HL-60/S4 (cell line): ENCODE results near the gene CTAGE1.
"Not testable (repeated sequence)": the region's sequence is repeated elsewhere in the genome, so short reads cannot be mapped to it uniquely, and the experiment has no call there.

Source experiments
- in situ Hi-C: fragments of 300-500 bp; cut with MboI; formaldehyde crosslinking; loops from 2 replicates; pipeline ENCODE4 v1.14.3; 2022; ENCODE audit warnings: low sequenced_read_pairs

Gene CTAGE1, protein sequence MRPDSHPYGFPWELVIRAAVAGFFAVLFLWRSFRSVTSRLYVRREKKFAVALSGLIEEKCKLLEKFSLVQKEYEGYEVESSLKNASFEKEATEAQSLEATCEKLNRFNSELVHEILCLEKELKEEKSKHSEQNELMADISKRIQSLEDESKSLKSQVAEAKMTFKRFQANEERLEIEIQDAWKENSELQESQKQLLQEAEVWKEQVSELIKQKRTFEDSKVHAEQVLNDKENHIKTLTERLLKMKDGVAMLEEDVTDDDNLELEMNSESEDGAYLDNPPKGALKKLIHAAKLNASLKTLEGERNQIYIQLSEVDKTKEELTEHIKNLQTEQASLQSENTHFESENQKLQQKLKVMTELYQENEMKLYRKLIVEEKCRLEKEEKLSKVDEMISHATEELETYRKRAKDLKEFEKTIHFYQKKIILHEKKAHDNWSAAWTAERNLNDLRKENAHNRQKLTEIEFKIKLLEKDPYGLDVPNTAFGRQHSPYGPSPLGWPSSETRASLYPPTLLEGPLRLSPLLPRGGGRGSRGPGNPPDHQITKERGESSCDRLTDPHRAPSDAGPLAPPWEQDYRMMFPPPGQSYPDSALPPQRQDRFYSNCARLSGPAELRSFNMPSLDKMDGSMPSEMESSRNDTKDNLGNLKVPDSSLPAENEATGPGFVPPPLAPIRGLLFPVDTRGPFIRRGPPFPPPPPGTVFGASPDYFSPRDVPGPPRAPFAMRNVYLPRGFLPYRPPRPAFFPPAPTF

GRCh38 chr18:22417496-22418188 lies at the start of gene CTAGE1:
Gene CTAGE1, minus strand, starts transcription at chr18:22417915. Its CDS starts 104 bp downstream, at chr18:22417811.
- in situ Hi-C loops = no loop called here

GRCh38 chr18:22466608-22467395 lies 49.1 kb upstream of the CTAGE1 start:
- in situ Hi-C loops = no loop called here

GRCh38 chr18:22465859-22466457 lies 48.2 kb upstream of the CTAGE1 start:
- in situ Hi-C loops = no loop called here

- in situ Hi-C loops = no loop called here
Observed at GRCh38 chr18:22463076-22463475, 45.4 kb upstream of the CTAGE1 start.

GRCh38 chr18:22459491-22459890 lies 41.8 kb upstream of the CTAGE1 start:
- in situ Hi-C loops = no loop called here

DNA sequence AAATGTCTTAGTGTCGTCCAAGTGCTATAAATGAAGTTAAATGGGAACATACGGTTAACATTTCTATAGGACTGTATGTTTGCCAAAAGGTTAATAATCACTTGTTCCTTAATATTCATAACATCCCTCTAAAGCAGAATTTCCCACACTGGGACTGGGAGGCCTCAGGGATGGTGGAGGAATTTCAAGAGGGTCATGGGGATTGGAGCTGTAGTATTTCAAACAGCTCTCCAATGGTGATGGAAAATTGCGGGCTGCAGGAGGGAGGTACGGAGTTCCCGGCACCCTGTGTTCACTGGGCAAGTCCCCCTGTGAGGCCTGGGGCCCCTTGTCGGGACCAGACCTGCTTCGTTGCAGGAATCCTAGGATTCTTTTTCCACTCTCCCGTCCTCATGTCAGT lies 39.8 kb upstream of the CTAGE1 start:
- in situ Hi-C loops = no loop called here

DNA sequence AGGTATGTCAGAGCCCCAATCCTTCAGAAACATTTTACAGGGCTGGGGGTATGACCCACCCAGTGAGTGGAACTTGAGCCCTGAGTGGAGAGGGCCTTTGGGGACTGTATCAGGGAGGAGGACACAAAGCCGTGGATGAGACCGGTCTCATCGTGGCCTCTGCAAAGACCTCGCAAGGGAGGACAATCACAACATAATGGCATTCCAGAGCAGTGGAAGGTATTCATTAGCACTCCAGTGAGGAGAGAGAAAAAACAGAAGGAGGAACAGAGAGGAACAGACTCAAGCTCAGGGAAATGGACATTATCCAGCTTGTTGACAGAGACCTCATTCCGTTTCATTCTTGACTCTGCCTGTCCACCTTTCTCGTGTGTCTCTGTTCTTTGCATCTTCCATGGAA lies 38.8 kb upstream of the CTAGE1 start:
- in situ Hi-C loops = no loop called here

- in situ Hi-C loops = no loop called here
Observed at GRCh38 chr18:22456116-22456480, 38.4 kb upstream of the CTAGE1 start.

DNA sequence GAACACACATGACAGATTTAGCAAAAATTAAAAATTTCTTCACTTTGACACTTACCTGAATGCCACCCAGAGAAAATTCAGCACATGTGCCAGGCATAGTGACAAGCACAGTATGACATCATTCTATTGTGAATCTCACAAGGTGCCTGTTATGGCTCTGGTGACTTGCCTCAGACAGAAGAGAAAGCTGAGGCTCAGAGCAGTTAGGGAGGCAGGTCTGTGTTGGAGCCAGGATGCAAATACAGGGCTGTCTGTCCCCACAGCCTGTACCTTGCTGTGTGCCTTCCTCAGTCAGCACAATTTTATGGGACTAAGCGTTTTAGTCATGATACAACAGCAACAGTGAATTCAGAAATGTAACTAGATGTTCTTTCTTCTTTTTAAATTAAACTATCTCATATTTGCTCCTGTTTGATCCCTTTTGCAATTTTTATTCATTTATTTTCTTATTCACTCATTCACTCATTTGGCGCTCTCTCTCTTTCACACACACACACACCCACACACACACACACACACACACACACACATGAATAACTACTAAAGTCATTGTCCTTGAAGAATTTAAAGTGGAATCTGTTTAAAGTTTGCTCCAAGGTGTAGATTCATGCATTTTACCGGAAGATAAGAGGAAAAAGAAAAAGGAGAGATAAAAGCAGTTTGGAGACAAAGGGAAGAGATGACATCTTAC lies 37.9 kb upstream of the CTAGE1 start:
- in situ Hi-C loops = no loop called here

GRCh38 chr18:22453315-22453714 lies 35.6 kb upstream of the CTAGE1 start:
- in situ Hi-C loops = no loop called here

DNA sequence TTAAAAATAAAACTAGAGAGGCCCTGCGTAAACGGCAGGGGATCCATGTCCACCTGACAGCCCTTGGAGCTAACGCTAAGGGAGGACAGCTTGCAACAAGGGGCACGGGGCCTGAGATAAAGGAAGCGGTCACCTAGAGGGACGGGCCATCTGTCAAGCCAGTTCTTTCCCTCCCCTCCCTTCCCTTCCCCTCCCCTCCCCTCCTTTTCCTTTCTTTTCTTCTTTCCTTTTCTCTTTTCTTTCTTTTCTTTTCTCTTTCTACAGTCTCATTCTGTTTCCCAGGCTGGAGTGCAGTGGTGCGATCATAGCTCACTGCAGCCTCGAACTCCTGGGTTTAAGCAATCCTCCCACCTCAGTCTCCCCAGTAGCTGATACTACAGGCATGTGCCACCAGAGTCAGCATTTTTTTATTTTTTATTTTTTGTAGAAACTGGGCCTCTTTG lies 34.5 kb upstream of the CTAGE1 start:
- in situ Hi-C loops = no loop called here

DNA sequence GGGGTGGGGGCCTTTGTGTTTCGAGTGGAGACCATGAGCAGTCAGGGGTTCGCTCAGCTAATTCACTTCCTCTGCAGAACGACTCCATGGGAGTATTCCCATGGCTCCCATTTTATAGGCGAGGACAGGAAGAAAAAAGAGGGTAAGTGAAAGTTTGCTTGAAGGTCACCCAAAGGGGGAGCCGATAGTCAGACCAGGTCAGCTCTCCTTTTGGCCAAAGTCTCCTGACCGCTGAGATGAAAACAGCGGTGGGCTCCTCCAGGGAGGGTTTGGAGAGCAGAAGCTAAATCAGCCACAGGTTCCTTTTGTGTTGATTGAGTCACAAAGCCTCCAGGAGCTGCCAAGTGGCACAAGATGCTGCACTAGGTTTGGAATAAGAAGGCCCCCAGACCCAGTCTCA lies 34.1 kb upstream of the CTAGE1 start:
- in situ Hi-C loops = no loop called here

DNA sequence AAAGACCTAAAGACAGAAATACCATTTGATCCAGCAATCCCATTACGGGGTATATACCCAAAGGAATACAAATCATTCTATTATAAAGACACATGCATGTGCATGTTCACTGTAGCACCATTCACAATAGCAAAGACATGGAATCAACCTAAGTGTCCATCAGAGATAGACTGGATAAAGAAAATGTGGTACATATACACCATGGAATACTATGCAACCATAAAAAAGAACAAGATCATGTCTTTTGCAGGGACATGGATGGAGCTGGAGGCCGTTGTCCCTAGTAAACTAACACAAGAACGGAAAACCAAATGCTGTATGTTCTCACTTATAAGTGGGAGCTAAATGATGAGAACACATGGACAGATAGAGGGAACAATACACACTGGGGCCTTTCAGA lies 33.1 kb upstream of the CTAGE1 start:
- in situ Hi-C loops = not testable (repeated sequence)

DNA sequence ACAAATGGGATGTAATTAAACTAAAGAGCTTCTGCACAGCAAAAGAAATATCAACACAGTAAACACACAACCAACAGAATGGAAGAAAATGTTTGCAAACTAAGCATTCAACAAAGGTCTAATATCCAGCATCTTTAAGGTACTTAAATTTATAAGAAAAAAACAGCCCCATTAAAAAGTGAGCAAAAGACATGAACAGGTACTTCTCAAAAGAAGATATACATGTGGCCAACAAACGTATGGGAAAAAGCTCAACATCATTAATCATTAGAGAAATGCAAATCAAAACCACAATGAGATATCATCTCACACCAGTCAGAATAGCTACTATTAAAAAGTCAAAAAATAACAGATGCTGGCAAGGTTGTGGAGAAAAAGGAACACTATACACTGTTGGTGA lies 32.6 kb upstream of the CTAGE1 start:
- in situ Hi-C loops = not testable (repeated sequence)

- in situ Hi-C loops = not testable (repeated sequence)
Observed at GRCh38 chr18:22449753-22450152, 32.0 kb upstream of the CTAGE1 start.

GRCh38 chr18:22448238-22448637 lies 30.5 kb upstream of the CTAGE1 start:
- in situ Hi-C loops = no loop called here

DNA sequence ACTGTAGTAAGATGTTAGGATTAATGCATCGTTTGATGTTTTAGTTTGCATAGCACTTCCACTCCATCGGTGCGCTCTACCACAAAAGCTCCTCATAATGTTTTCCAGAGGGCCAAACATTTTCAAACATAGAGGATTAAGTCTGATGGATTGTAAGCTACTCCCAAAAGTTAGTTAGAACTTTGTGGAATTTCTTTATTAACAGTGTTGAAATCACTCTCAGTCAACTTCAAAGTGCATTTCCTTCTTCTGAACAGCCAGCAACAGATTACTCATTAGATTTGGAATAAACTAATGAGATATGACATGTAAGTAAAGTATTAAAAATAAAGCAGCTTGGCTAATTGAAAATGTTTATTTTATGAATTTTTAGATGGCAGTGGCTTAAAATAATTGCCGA lies 30.1 kb upstream of the CTAGE1 start:
- in situ Hi-C loops = no loop called here

- in situ Hi-C loops = no loop called here
Observed at GRCh38 chr18:22446911-22447310, 29.2 kb upstream of the CTAGE1 start.

DNA sequence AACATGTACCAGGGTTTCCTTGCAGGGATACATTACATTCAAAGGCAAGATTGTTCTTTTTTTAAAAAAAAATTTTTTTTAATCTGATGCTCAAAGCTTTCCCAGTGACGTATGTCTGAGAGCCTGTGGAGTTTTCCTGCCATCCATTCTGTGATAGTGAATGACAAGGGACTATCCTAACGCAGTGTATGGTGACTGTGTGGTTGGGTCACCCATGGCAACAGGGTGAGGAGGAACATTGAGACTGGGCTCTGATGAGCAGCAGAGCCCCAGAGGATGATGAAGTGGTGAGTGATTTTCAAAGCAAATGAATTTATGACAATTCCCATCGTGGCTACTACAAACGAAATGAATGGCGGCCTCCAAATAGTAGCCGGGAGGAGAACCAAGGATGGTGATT lies 28.6 kb upstream of the CTAGE1 start:
- in situ Hi-C loops = no loop called here

DNA sequence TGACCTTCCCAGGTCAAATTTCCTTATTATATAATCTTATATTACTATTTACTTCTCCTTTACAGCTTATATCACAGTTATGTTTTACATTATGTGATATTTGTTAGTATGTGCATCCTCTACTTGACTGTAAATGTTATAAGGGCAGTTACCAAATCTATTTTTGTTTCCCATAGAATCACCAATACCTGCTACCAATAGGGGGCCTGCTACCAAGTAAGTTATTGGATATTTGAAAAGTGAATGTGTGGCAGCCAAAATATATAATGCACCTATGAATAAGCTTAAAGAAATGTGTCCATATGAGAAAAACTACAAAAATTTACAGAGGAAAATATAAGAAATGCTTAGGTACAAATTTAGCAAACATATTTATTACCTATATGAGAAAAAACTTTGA lies 23.9 kb upstream of the CTAGE1 start:
- in situ Hi-C loops = no loop called here
